NCI-H2081 treated with DMSO at 0.1 percent for 48 hours (cell line): ENCODE data around the gene HPS1.
"Not testable (repeated sequence)": the region's sequence is repeated elsewhere in the genome, so short reads cannot be mapped to it uniquely, and the experiment has no call there.

Experiments used
- DNase-seq: peaks from one replicate; lab custom pipeline; 2025; lab: John Stamatoyannopoulos, UW

Gene HPS1

GRCh38 chr10:98389398-98389797 is 57.3 kb downstream of the HPS1 start:
- DNase-seq = no peak

GRCh38 chr10:98388101-98388655 is 58.6 kb downstream of the HPS1 start:
- no peak for DNase-seq

GRCh38 chr10:98384531-98385133 is 62.1 kb downstream of the HPS1 start:
- DNase-seq = no peak

- DNase-seq = no peak
Measured at GRCh38 chr10:98383869-98384268, 62.9 kb downstream of the HPS1 start.

GRCh38 chr10:98383134-98383667 is 63.5 kb downstream of the HPS1 start:
- DNase-seq = not testable (repeated sequence)

GRCh38 chr10:98382691-98383101 is 64.0 kb downstream of the HPS1 start:
- no peak for DNase-seq

- DNase-seq = no peak
Measured at GRCh38 chr10:98380493-98381339, 66.0 kb downstream of the HPS1 start.

GRCh38 chr10:98378722-98379121 is 68.0 kb downstream of the HPS1 start:
- DNase-seq = no peak

GRCh38 chr10:98377536-98377935 is 69.2 kb downstream of the HPS1 start:
- DNase-seq = no peak

- no peak for DNase-seq
Measured at GRCh38 chr10:98377001-98377400, 69.7 kb downstream of the HPS1 start.

GRCh38 chr10:98376485-98376884 is 70.2 kb downstream of the HPS1 start:
- no peak for DNase-seq

GRCh38 chr10:98374217-98374985 is 72.3 kb downstream of the HPS1 start:
- no peak for DNase-seq

GRCh38 chr10:98373260-98374040 is 73.3 kb downstream of the HPS1 start:
- DNase-seq = no peak

GRCh38 chr10:98370831-98371820 is 75.6 kb downstream of the HPS1 start:
- no peak for DNase-seq

- no peak for DNase-seq
Measured at GRCh38 chr10:98369801-98370200, 76.9 kb downstream of the HPS1 start.

- no peak for DNase-seq
Measured at GRCh38 chr10:98368644-98369043, 78.1 kb downstream of the HPS1 start.

- no peak for DNase-seq
Measured at GRCh38 chr10:98367604-98368451, 78.9 kb downstream of the HPS1 start.
